Nephron progenitor cell (in vitro differentiated cells): ENCODE measurements around the gene ERBIN.
A peak's percentile ranks its signal among the peaks of the same experiment; 100 is the strongest.
"Not testable (repeated sequence)": the region's sequence is repeated elsewhere in the genome, so short reads cannot be mapped to it uniquely, and the experiment has no call there.

Source experiments
- DNase-seq: peaks from one replicate; pipeline ENCODE4 v3.0.0; 2021
- H3K27ac Mint-ChIP-seq: 2 replicates; pipeline ENCODE4 v1.8.0; 2021; ENCODE audit warnings: mild to moderate bottlenecking, moderate library complexity, mixed read lengths
- H3K27me3 Mint-ChIP-seq: 2 replicates; pipeline ENCODE4 v1.8.0; 2021; ENCODE audit warnings: mild to moderate bottlenecking, low read depth, mixed read lengths; ENCODE audit not compliant: poor library complexity
- H3K36me3 Mint-ChIP-seq: 2 replicates; pipeline ENCODE4 v1.8.0; 2021; ENCODE audit warnings: low read depth, mixed read lengths
- H3K4me1 Mint-ChIP-seq: 2 replicates; pipeline ENCODE4 v1.8.0; 2021; ENCODE audit warnings: mixed read lengths
- H3K4me3 Mint-ChIP-seq: 2 replicates; pipeline ENCODE4 v1.8.0; 2021; ENCODE audit warnings: mild to moderate bottlenecking, moderate library complexity, mixed read lengths
- H3K9me3 Mint-ChIP-seq: 2 replicates; pipeline ENCODE4 v1.8.0; 2021; ENCODE audit warnings: mild to moderate bottlenecking, moderate library complexity, mixed read lengths
- CTCF ChIP-seq: fragments of 200-600 bp; sonication (generic); IDR thresholded peaks from 2 replicates; pipeline ENCODE4 v1.5.0; 2021; ENCODE audit warnings: antibody characterized with exemption

ERBIN gene

DNA sequence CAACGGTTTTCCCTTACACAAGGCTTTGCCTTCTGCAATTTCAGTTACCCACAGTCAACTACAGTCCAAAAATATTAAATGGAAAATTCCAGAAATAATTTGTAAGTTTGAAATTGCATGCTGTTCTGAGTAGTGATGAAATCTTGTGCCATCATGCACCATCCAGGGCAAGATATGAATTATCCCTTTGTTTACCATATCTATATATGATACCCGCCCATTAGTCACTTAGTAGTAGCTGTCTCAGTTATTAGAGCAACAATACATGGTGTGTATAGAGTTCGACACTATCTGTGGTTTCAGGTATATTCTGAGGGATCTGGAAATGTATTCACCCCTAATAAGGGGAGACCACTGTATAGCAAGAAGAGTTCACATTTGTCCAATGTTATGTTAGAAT is 29.4 kb downstream of the ERBIN start:
- H3K4me3 Mint-ChIP-seq = no peak overlapping the region
- H3K27ac Mint-ChIP-seq = no peak overlapping the region

DNA sequence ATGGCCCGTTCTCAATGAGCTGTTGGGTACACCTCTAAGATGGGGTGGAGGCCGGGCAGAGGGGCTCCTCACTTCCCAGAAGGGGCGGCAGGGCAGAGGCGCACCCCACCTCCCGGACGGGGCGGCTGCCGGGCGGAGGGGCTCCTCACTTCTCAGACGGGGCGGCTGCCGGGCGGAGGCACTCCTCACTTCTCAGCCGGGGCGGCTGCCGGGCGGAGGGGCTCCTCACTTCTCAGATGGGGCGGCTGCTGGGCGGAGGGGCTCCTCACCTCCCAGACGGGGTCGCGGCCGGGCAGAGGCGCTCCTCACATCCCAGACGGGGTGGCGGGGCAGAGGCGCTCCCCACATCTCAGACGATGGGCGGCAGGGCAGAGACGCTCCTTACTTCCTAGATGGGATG is 31.3 kb downstream of the ERBIN start:
- H3K27me3 Mint-ChIP-seq, H3K4me1 Mint-ChIP-seq, DNase-seq, H3K27ac Mint-ChIP-seq, H3K4me3 Mint-ChIP-seq: not testable (repeated sequence)
- peaks cover 85% of the 10 kb centered on the region for H3K36me3 Mint-ChIP-seq
- H3K9me3 Mint-ChIP-seq = peaks cover 56% of the 10 kb centered on the region

More for the DNA sequence above, 29.4 kb downstream of the ERBIN start:
- Mint-ChIP-seq H3K9me3 (peaks cover 59% of the 10 kb centered on the region), H3K4me1 (no peaks in the 10 kb centered on the region), H3K36me3 (peaks cover 83% of the 10 kb centered on the region), H3K27me3 (no peaks in the 10 kb centered on the region)
- no peak for DNase-seq
- TF ChIP-seq CTCF = no peak

GRCh38 chr5:65961633-65962032 is 35.3 kb downstream of the ERBIN start:
- Mint-ChIP-seq H3K36me3 (peaks cover 75% of the 10 kb centered on the region), H3K27ac (no peak overlapping the region), H3K27me3 (no peaks in the 10 kb centered on the region), H3K9me3 (peaks cover 41% of the 10 kb centered on the region), H3K4me1 (no peaks in the 10 kb centered on the region), H3K4me3 (no peak overlapping the region)
- no peak for DNase-seq
- no peak for TF ChIP-seq CTCF

DNA sequence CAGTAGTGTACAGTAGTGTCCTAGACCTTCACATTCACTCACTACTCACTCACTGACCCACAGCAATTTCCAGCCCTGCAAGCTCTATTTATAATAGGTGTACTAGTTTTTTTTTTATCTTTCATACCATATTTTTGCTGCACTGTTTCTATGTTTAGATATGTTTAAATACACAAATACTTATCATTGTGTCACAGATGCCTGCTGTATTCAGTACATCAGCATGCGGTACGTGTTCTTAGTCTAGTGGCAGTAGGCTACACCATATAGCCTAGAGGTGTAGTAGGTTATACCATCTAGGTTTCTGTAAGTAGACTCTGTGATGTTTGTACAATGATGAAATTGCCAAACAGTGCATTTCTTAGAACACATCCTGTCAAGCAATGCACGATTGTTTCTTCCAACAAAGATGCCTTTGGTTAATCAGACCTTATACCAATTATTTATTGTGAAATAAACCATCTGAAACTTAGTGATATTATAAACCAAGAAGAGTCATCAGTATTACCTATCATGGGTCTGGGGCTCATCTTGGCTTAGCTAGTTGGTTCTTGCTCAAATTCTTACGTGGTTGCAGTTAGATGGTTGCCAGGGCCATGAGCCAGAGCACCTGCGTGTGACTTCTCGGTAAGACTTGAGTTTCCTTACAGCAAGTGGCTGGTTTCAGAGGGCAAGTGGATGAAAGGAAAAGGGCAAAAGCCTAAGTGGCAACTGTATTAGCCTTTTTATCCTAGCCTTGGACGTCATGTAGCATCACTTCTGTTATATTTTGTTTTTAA is 41.1 kb downstream of the ERBIN start:
- Mint-ChIP-seq H3K4me1 (peaks cover 32% of the 10 kb centered on the region), H3K27ac (no peak overlapping the region), H3K27me3 (no peaks in the 10 kb centered on the region), H3K36me3 (peaks cover 50% of the 10 kb centered on the region), H3K9me3 (peaks cover 29% of the 10 kb centered on the region), H3K4me3 (no peak overlapping the region)
- TF ChIP-seq CTCF = no peak
- DNase-seq = no peak

- no peak for TF ChIP-seq CTCF
- peaks cover 60% of the 10 kb centered on the region for H3K36me3 Mint-ChIP-seq
- no peak for DNase-seq
Measured at GRCh38 chr5:65969539-65970393, 43.4 kb downstream of the ERBIN start.

More at GRCh38 chr5:65969539-65970393, 43.4 kb downstream of the ERBIN start:
- Mint-ChIP-seq H3K4me1 (peaks cover 32% of the 10 kb centered on the region), H3K27me3 (no peaks in the 10 kb centered on the region), H3K9me3 (peaks cover 39% of the 10 kb centered on the region), H3K27ac (peak overlapping the region; percentile 2), H3K4me3 (no peak overlapping the region)
